NOMO-1 treated with dmso at 0.1 percent for 144 hours (cell line): Measurements from ENCODE around the gene RIMS3.

Source experiments
- DNase-seq: peaks from one replicate; lab custom pipeline; 2025; ENCODE audit not compliant: unreplicated experiment; lab: John Stamatoyannopoulos, UW

The RIMS3 gene

GRCh38 chr1:40653851-40654537 lies 11.5 kb downstream of the RIMS3 start:
- no peak for DNase-seq

GRCh38 chr1:40652979-40653378 lies 12.5 kb downstream of the RIMS3 start:
- no peak for DNase-seq

GRCh38 chr1:40652468-40652867 lies 13.0 kb downstream of the RIMS3 start:
- DNase-seq, result no peak

GRCh38 chr1:40651138-40651857 lies 14.2 kb downstream of the RIMS3 start:
- no peak for DNase-seq

- DNase-seq, result no peak
Measured at GRCh38 chr1:40650075-40650474, 15.4 kb downstream of the RIMS3 start.

GRCh38 chr1:40649592-40649930 lies 15.9 kb downstream of the RIMS3 start:
- no peak for DNase-seq

- DNase-seq, result no peak
Measured at GRCh38 chr1:40648928-40649591, 16.4 kb downstream of the RIMS3 start.

GRCh38 chr1:40648200-40648599 lies 17.3 kb downstream of the RIMS3 start:
- no peak for DNase-seq

GRCh38 chr1:40646315-40646714 lies 19.2 kb downstream of the RIMS3 start:
- no peak for DNase-seq

GRCh38 chr1:40645118-40645680 lies 20.3 kb downstream of the RIMS3 start:
- DNase-seq, result no peak

- DNase-seq, result no peak
Measured at GRCh38 chr1:40641601-40642242, 23.8 kb downstream of the RIMS3 start.

- DNase-seq, result no peak
Measured at GRCh38 chr1:40640314-40641076, 25.0 kb downstream of the RIMS3 start.

- DNase-seq, result no peak
Measured at GRCh38 chr1:40638097-40639036, 27.1 kb downstream of the RIMS3 start.

GRCh38 chr1:40637470-40638007 lies 27.9 kb downstream of the RIMS3 start:
- DNase-seq, result no peak

GRCh38 chr1:40636777-40637176 lies 28.7 kb downstream of the RIMS3 start:
- no peak for DNase-seq

GRCh38 chr1:40635763-40636500 lies 29.6 kb downstream of the RIMS3 start:
- no peak for DNase-seq

- no peak for DNase-seq
Measured at GRCh38 chr1:40634901-40635655, 30.4 kb downstream of the RIMS3 start.

- no peak for DNase-seq
Measured at GRCh38 chr1:40633931-40634376, 31.5 kb downstream of the RIMS3 start.
